GM12865 (cell line): ENCODE data around the gene ARID5B.

Source experiments
- DNase-seq: peaks from one replicate; pipeline ENCODE4 v3.0.0; 2010; ENCODE audit warnings: low read depth
- H3K4me3 ChIP-seq: 2 replicates; pipeline ENCODE4 v1.5.1; 2011; ENCODE audit warnings: mild to moderate bottlenecking, low read depth, low read length, control low read depth
- TF ChIP-seq, protein P1 (sequence below): IDR thresholded peaks from 2 replicates; pipeline ENCODE4 v1.5.1; 2011; ENCODE audit warnings: low read length, control low read depth, low read depth, inconsistent platforms; ENCODE audit not compliant: insufficient read depth; ENCODE audit errors: missing control alignments

Gene ARID5B

GRCh38 chr10:62115842-62116241, 214.3 kb downstream of the ARID5B start:
- H3K4me3 ChIP-seq, result no peak overlapping the region
- TF ChIP-seq, protein P1, sequence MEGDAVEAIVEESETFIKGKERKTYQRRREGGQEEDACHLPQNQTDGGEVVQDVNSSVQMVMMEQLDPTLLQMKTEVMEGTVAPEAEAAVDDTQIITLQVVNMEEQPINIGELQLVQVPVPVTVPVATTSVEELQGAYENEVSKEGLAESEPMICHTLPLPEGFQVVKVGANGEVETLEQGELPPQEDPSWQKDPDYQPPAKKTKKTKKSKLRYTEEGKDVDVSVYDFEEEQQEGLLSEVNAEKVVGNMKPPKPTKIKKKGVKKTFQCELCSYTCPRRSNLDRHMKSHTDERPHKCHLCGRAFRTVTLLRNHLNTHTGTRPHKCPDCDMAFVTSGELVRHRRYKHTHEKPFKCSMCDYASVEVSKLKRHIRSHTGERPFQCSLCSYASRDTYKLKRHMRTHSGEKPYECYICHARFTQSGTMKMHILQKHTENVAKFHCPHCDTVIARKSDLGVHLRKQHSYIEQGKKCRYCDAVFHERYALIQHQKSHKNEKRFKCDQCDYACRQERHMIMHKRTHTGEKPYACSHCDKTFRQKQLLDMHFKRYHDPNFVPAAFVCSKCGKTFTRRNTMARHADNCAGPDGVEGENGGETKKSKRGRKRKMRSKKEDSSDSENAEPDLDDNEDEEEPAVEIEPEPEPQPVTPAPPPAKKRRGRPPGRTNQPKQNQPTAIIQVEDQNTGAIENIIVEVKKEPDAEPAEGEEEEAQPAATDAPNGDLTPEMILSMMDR, result no peak
- no peak for DNase-seq

- no peak for DNase-seq
- TF ChIP-seq, protein P1, result no peak
Observed at GRCh38 chr10:62116896-62117295, 215.4 kb downstream of the ARID5B start.

GRCh38 chr10:62121187-62121530, 219.7 kb downstream of the ARID5B start:
- TF ChIP-seq, protein P1, result no peak
- H3K4me3 ChIP-seq, result no peak overlapping the region
- no peak for DNase-seq

More at GRCh38 chr10:62116896-62117295, 215.4 kb downstream of the ARID5B start:
- no peak overlapping the region for H3K4me3 ChIP-seq

- TF ChIP-seq, protein P1, result no peak
- no peak for DNase-seq
- no peak overlapping the region for H3K4me3 ChIP-seq
Observed at GRCh38 chr10:62127975-62128374, 226.5 kb downstream of the ARID5B start.

DNA sequence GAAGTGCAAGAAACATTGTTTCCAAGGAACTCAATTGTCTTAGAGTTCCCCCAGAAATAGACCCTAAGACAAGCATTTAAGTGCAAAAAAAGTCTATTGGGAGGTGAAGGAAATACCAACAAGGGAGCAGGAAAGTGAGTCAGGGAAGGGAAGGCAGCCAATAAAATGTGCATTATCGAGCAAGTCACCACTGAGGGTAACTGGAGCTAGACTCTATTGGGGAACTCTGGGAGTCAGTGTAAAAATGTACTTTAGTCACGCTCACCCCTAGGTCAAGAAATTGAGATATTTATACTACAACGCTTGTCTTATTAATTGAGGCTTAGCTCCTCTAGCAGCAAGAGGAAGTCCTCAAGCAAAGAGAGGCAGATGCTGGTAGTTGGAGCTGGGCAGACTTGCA, 229.4 kb downstream of the ARID5B start:
- DNase-seq, result no peak
- TF ChIP-seq, protein P1, result no peak
- H3K4me3 ChIP-seq, result no peak overlapping the region

GRCh38 chr10:62131724-62132123, 230.2 kb downstream of the ARID5B start:
- no peak for DNase-seq

DNA sequence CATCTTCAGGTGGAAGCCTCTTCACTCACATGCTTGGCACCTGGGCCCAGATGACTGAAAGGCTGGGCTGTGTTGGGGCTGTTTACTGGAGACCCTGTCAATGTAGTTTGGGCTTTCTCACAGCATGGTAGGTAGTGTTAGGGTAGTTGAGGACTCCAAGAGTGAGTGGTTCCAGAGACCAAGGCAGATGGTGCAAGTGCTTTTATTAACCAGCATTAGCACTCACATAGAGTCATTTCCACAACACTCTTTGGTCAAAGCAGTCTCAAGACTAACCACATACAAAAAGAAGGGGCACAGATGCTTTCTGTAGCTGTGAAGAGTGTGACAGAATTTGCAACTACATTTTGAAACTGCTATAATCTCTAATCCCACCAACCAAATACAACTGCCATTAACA, 232.1 kb downstream of the ARID5B start:
- peak; percentile 77 for DNase-seq
- TF ChIP-seq, protein P1, result no peak

More at GRCh38 chr10:62131724-62132123, 230.2 kb downstream of the ARID5B start:
- TF ChIP-seq, protein P1, result no peak
- no peak overlapping the region for H3K4me3 ChIP-seq

More for the DNA sequence above, 232.1 kb downstream of the ARID5B start:
- H3K4me3 ChIP-seq, result no peak overlapping the region
